H9 (cell line): ENCODE data around the gene MBD2. TPM values are rescaled to one million over a fixed set of nuclear protein-coding genes. Genes with fewer than 3 reads are reported as not detected.

ENCODE experiments used
- DNase-seq: peaks from one replicate; pipeline ENCODE4 v3.0.0-alpha.2; 2017
- H2AFZ ChIP-seq: one replicate; pipeline ENCODE4 v1.6.1; 2013; ENCODE audit warnings: mild to moderate bottlenecking, low read length, control low read depth, moderate library complexity
- H2AK5ac ChIP-seq: 2 replicates; pipeline ENCODE4 v1.6.1; 2013; ENCODE audit warnings: low read length, control low read depth, mixed read lengths; ENCODE audit not compliant: insufficient read length
- H2BK120ac ChIP-seq: one replicate; pipeline ENCODE4 v1.6.1; 2013; ENCODE audit warnings: low read depth, mild to moderate bottlenecking, low read length, control low read depth, inconsistent platforms; ENCODE audit not compliant: poor library complexity, severe bottlenecking
- H2BK12ac ChIP-seq: 2 replicates; pipeline ENCODE4 v1.6.1; 2013; ENCODE audit warnings: low read length, control low read depth, mixed read lengths, low read depth; ENCODE audit not compliant: insufficient read length
- H2BK15ac ChIP-seq: 2 replicates; pipeline ENCODE4 v1.6.1; 2013; ENCODE audit warnings: low read depth, low read length, control low read depth
- H2BK20ac ChIP-seq: one replicate; pipeline ENCODE4 v1.6.1; 2013; ENCODE audit warnings: low read depth, mild to moderate bottlenecking, low read length, control low read depth, inconsistent platforms; ENCODE audit not compliant: poor library complexity, severe bottlenecking
- H2BK5ac ChIP-seq: 2 replicates; pipeline ENCODE4 v1.6.1; 2013; ENCODE audit warnings: low read length, control low read depth, mixed read lengths; ENCODE audit not compliant: insufficient read length
- H3K14ac ChIP-seq: 2 replicates; pipeline ENCODE4 v1.6.1; 2013; ENCODE audit warnings: low read length, control low read depth; ENCODE audit not compliant: insufficient read depth
- H3K18ac ChIP-seq: 2 replicates; pipeline ENCODE4 v1.6.1; 2013; ENCODE audit warnings: low read depth, mild to moderate bottlenecking, mixed read lengths, low read length, control low read depth; ENCODE audit not compliant: insufficient read length
- H3K23ac ChIP-seq: 2 replicates; pipeline ENCODE4 v1.6.1; 2013; ENCODE audit warnings: low read length, control low read depth, mixed read lengths, low read depth; ENCODE audit not compliant: insufficient read length
- H3K23me2 ChIP-seq: 2 replicates; pipeline ENCODE4 v1.6.1; 2013; ENCODE audit warnings: low read depth, mild to moderate bottlenecking, mixed read lengths, low read length, control low read depth; ENCODE audit not compliant: insufficient read length, poor library complexity, severe bottlenecking
- H3K27ac ChIP-seq: 2 replicates; pipeline ENCODE4 v1.5.1; 2013; ENCODE audit warnings: low read length, control low read depth, mixed read lengths, low read depth; ENCODE audit not compliant: insufficient read length
- H3K27me3 ChIP-seq: 2 replicates; pipeline ENCODE4 v1.6.1; 2013; ENCODE audit warnings: low read length, control low read depth, inconsistent platforms; ENCODE audit not compliant: insufficient read depth
- H3K4ac ChIP-seq: 2 replicates; pipeline ENCODE4 v1.6.1; 2013; ENCODE audit warnings: low read depth, mild to moderate bottlenecking, control low read depth, inconsistent platforms, low read length, moderate library complexity
- H3K4me1 ChIP-seq: 2 replicates; pipeline ENCODE4 v1.6.1; 2013; ENCODE audit warnings: low read length, control low read depth, inconsistent platforms; ENCODE audit not compliant: insufficient read depth
- H3K4me2 ChIP-seq: 2 replicates; pipeline ENCODE4 v1.6.1; 2013; ENCODE audit warnings: low read length, control low read depth, mixed read lengths; ENCODE audit not compliant: insufficient read length, insufficient read depth
- H3K56ac ChIP-seq: 2 replicates; pipeline ENCODE4 v1.6.1; 2013; ENCODE audit warnings: low read depth, mild to moderate bottlenecking, mixed read lengths, low read length, control low read depth; ENCODE audit not compliant: insufficient read length
- H3K79me1 ChIP-seq: 2 replicates; pipeline ENCODE4 v1.6.1; 2013; ENCODE audit warnings: low read depth, mild to moderate bottlenecking, moderate library complexity, low read length, control low read depth, inconsistent platforms; ENCODE audit not compliant: insufficient read depth, poor library complexity, severe bottlenecking
- H3K79me2 ChIP-seq: 2 replicates; pipeline ENCODE4 v1.6.1; 2013; ENCODE audit warnings: low read length, control low read depth, inconsistent platforms; ENCODE audit not compliant: insufficient read depth
- H3K9ac ChIP-seq: 2 replicates; pipeline ENCODE4 v1.6.1; 2013; ENCODE audit warnings: low read length, control low read depth, mixed read lengths; ENCODE audit not compliant: insufficient read length; ENCODE audit errors: extremely low read depth
- H3K9me3 ChIP-seq: one replicate; pipeline ENCODE4 v1.6.1; 2013; ENCODE audit warnings: low read depth, low read length, inconsistent platforms; ENCODE audit not compliant: control insufficient read depth
- H3T11ph ChIP-seq: one replicate; pipeline ENCODE4 v1.6.1; 2013; ENCODE audit warnings: mild to moderate bottlenecking, low read length, control low read depth, inconsistent platforms
- H4K20me1 ChIP-seq: one replicate; pipeline ENCODE4 v1.6.1; 2013; ENCODE audit not compliant: control insufficient read depth, insufficient read length, insufficient read depth
- H4K5ac ChIP-seq: 2 replicates; pipeline ENCODE4 v1.6.1; 2013; ENCODE audit warnings: low read depth, mild to moderate bottlenecking, mixed read lengths, low read length, control low read depth; ENCODE audit not compliant: insufficient read length
- H4K8ac ChIP-seq: replicated peaks from 2 replicates; pipeline ENCODE4 v1.6.1; 2013; ENCODE audit warnings: low read length, control low read depth, mixed read lengths, low read depth; ENCODE audit not compliant: insufficient read length
- H4K91ac ChIP-seq: 2 replicates; pipeline ENCODE4 v1.6.1; 2013; ENCODE audit warnings: low read depth, mild to moderate bottlenecking, moderate library complexity, mixed read lengths, low read length, control low read depth; ENCODE audit not compliant: insufficient read length
- H3K27ac Mint-ChIP-seq, 3 experiments: 2 replicates in 2 of 3; 3 replicates in 1 of 3; pipeline ENCODE4 v1.8.0; 2020 to 2021; ENCODE audit warnings: mixed read lengths in 3 of 3, mild to moderate bottlenecking in 1 of 3, moderate library complexity in 1 of 3
- H3K27me3 Mint-ChIP-seq: 2 replicates; pipeline ENCODE4 v1.8.0; 2021; ENCODE audit warnings: low read depth, mild to moderate bottlenecking, moderate library complexity, mixed read lengths
- H3K36me3 Mint-ChIP-seq, 3 experiments: 2 replicates in 2 of 3; 3 replicates in 1 of 3; pipeline ENCODE4 v1.8.0; 2020 to 2021; ENCODE audit warnings: low read depth in 3 of 3, mixed read lengths in 3 of 3; ENCODE audit not compliant: insufficient read depth in 1 of 3
- H3K4me1 Mint-ChIP-seq, 2 experiments: 2 replicates each; pipeline ENCODE4 v1.8.0; 2020; ENCODE audit warnings: mixed read lengths in 2 of 2
- H3K4me3 Mint-ChIP-seq, 2 experiments: 2 replicates in 1 of 2; 3 replicates in 1 of 2; pipeline ENCODE4 v1.8.0; 2020 to 2021; ENCODE audit warnings: mild to moderate bottlenecking in 2 of 2, mixed read lengths in 2 of 2, moderate library complexity in 1 of 2
- H3K9me3 Mint-ChIP-seq, 2 experiments: 2 replicates in 1 of 2; 3 replicates in 1 of 2; pipeline ENCODE4 v1.8.0; 2020; ENCODE audit warnings: mild to moderate bottlenecking in 2 of 2, mixed read lengths in 2 of 2, moderate library complexity in 1 of 2
- WGBS: extraction: QIAGEN DNeasy Blood & Tissue Kit; methylation state at CpG from one replicate; pipeline ENCODE4 v1.1.7; 2013; ENCODE audit warnings: missing lambda C conversion rate, low lambda C conversion rate, mixed read lengths; ENCODE audit not compliant: insufficient read length; ENCODE audit errors: extremely low coverage; 5-methylcytosine and 5-hydroxymethylcytosine counted together
- total RNA-seq: library from RNA; stranded (reverse); gene quantifications from 2 replicates; pipeline ENCODE4 v1.2.1, GENCODE V29; 2021
- TF ChIP-seq, protein P1 (sequence below): fragments of 200-600 bp; sonication (generic); conservative IDR thresholded peaks from 3 replicates; pipeline ENCODE4 v1.8.0; 2021; ENCODE audit warnings: antibody characterized with exemption, mild to moderate bottlenecking

The MBD2 gene
- total RNA-seq, 1 experiment from 2014 or later: 34.0 TPM

DNA sequence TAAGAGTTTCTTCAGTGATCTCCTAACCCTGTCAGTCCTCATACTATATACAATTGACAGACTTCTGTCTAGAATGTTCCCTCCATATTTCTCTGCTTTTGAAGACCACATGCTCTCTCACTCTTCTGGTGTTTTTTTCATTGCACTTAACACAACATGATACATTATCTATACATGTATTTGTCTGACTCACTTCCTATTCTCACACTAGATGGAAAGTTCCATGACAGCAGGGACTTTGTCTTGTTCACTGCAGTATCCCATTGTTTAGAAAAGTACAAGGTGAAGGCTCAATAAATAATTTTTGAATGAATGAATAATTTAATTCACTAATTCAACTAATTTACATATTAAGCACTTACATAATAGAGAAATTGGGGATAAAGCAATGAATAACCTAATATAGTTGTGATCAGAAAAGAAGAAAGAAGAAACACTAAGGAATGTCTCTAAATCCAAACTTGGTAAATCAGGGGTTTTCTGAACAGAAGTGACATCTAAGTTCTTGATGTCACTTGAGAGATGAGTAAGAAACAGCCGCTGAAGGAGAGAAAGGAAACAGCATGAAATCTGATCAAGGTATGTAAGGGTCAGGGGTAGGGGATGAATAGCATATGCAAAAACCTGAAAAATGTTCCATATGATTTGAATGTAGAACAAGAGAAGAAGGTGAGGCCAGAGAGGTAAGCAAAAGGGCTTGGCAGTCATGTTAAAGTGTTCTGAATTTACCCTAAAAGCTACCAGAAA lies 42.4 kb downstream of the MBD2 start:
- Histone ChIP-seq H3K56ac (no peak overlapping the region), H4K91ac (no peak overlapping the region), H3K23me2 (no peaks in the 10 kb centered on the region), H3K23ac (no peak overlapping the region), H3T11ph (no peak overlapping the region), H2BK15ac (no peak overlapping the region), H3K18ac (no peak overlapping the region), H3K27ac (no peak overlapping the region), H3K79me2 (no peaks in the 10 kb centered on the region), H3K9me3 (no peaks in the 10 kb centered on the region), H4K8ac (no peak overlapping the region), H2BK5ac (no peak overlapping the region), H2AFZ (no peak overlapping the region), H3K9ac (no peak overlapping the region), H2BK12ac (no peak overlapping the region), H2BK120ac (no peak overlapping the region), H3K14ac (no peak overlapping the region), H2BK20ac (no peak overlapping the region), H3K27me3 (no peaks in the 10 kb centered on the region), H3K4me2 (no peak overlapping the region), H4K5ac (no peak overlapping the region), H3K4me1 (no peaks in the 10 kb centered on the region), H2AK5ac (no peak overlapping the region), H4K20me1 (no peaks in the 10 kb centered on the region), H3K79me1 (no peaks in the 10 kb centered on the region), H3K4ac (no peak overlapping the region)
- Mint-ChIP-seq H3K9me3 (peaks cover 5 to 11% of the 10 kb centered on the region in 2 experiments; a peak in 4 of 5 replicates), H3K27me3 (no peaks in the 10 kb centered on the region), H3K4me1 (no peaks in the 10 kb centered on the region), H3K36me3 (peaks cover 2 to 15% (median 2%) of the 10 kb centered on the region in 3 experiments), H3K4me3 (no peak overlapping the region), H3K27ac (no peak overlapping the region)
- DNase-seq: no peak
- TF ChIP-seq, protein P1, sequence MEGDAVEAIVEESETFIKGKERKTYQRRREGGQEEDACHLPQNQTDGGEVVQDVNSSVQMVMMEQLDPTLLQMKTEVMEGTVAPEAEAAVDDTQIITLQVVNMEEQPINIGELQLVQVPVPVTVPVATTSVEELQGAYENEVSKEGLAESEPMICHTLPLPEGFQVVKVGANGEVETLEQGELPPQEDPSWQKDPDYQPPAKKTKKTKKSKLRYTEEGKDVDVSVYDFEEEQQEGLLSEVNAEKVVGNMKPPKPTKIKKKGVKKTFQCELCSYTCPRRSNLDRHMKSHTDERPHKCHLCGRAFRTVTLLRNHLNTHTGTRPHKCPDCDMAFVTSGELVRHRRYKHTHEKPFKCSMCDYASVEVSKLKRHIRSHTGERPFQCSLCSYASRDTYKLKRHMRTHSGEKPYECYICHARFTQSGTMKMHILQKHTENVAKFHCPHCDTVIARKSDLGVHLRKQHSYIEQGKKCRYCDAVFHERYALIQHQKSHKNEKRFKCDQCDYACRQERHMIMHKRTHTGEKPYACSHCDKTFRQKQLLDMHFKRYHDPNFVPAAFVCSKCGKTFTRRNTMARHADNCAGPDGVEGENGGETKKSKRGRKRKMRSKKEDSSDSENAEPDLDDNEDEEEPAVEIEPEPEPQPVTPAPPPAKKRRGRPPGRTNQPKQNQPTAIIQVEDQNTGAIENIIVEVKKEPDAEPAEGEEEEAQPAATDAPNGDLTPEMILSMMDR: no peak
- WGBS: no CpG with 5 or more reads among the region's 1 CpG
